ENCODE results near the gene N4BP3.
"Not testable (repeated sequence)": the region's sequence is repeated elsewhere in the genome, so short reads cannot be mapped to it uniquely, and the experiment has no call there.

N4BP3 gene

GRCh38 chr5:178121391-178122276, 8.3 kb downstream of the N4BP3 start:
- in situ Hi-C loops (cut with MboI; ENCODE audit: low sequenced_read_pairs) = no loop called here

GRCh38 chr5:178122346-178122745, 9.0 kb downstream of the N4BP3 start:
- in situ Hi-C loops (cut with MboI; ENCODE audit: low sequenced_read_pairs) = no loop called here

GRCh38 chr5:178123094-178123965, 10.0 kb downstream of the N4BP3 start:
- in situ Hi-C loops (cut with MboI; ENCODE audit: low sequenced_read_pairs) = no loop called here

GRCh38 chr5:178123966-178124925, 10.9 kb downstream of the N4BP3 start:
- in situ Hi-C loops (cut with MboI; ENCODE audit: low sequenced_read_pairs) = no loop called here

- in situ Hi-C loops (cut with MboI; ENCODE audit: low sequenced_read_pairs) = no loop called here
These were observed 12.0 kb downstream of the N4BP3 start for GRCh38 chr5:178125253-178125906.

GRCh38 chr5:178126556-178126955, 13.2 kb downstream of the N4BP3 start:
- in situ Hi-C loops (cut with MboI; ENCODE audit: low sequenced_read_pairs) = no loop called here

- in situ Hi-C loops (cut with MboI; ENCODE audit: low sequenced_read_pairs) = not testable (repeated sequence)
These were observed 14.1 kb downstream of the N4BP3 start for GRCh38 chr5:178127300-178128009.

- in situ Hi-C loops (cut with MboI; ENCODE audit: low sequenced_read_pairs) = no loop called here
These were observed 16.0 kb downstream of the N4BP3 start for GRCh38 chr5:178129296-178129695.

GRCh38 chr5:178130234-178130575, 16.9 kb downstream of the N4BP3 start:
- in situ Hi-C loops (cut with MboI; ENCODE audit: low sequenced_read_pairs) = not testable (repeated sequence)

GRCh38 chr5:178130576-178131445, 17.5 kb downstream of the N4BP3 start, which contains the start of gene RMND5B:
TSS of gene RMND5B (plus strand) at chr5:178131014. CDS start at chr5:178138120, 7,106 bp downstream.
- in situ Hi-C loops (cut with MboI; ENCODE audit: low sequenced_read_pairs) = no loop called here

GRCh38 chr5:178131446-178131996, 18.2 kb downstream of the N4BP3 start:
- in situ Hi-C loops (cut with MboI; ENCODE audit: low sequenced_read_pairs) = no loop called here

- in situ Hi-C loops (cut with MboI; ENCODE audit: low sequenced_read_pairs) = no loop called here
These were observed 23.7 kb downstream of the N4BP3 start for GRCh38 chr5:178136990-178137389.

GRCh38 chr5:178137991-178138390, 24.7 kb downstream of the N4BP3 start:
- in situ Hi-C loops (cut with MboI; ENCODE audit: low sequenced_read_pairs) = no loop called here

GRCh38 chr5:178141550-178141949, 28.2 kb downstream of the N4BP3 start:
- in situ Hi-C loops (cut with MboI; ENCODE audit: low sequenced_read_pairs) = no loop called here

- in situ Hi-C loops (cut with MboI; ENCODE audit: low sequenced_read_pairs) = no loop called here
These were observed 29.3 kb downstream of the N4BP3 start for GRCh38 chr5:178142642-178143041.

- in situ Hi-C loops (cut with MboI; ENCODE audit: low sequenced_read_pairs) = no loop called here
These were observed 29.9 kb downstream of the N4BP3 start for GRCh38 chr5:178143246-178143645.

GRCh38 chr5:178143901-178144300, 30.6 kb downstream of the N4BP3 start:
- in situ Hi-C loops (cut with MboI; ENCODE audit: low sequenced_read_pairs) = no loop called here

Measured in hTERT RPE-1 (cell line).